Erythroblast (primary cell): ENCODE measurements around the gene PCLAF.
"Not testable (repeated sequence)": the region's sequence is repeated elsewhere in the genome, so short reads cannot be mapped to it uniquely, and the experiment has no call there.

Experiments used
- DNase-seq, 2 experiments: peaks; one replicate each; lab custom pipeline; 2025; lab: John Stamatoyannopoulos, UW
- GATA1 ChIP-seq: IDR thresholded peaks from 2 replicates; pipeline ENCODE4 v1.6.1; 2011; ENCODE audit warnings: low read depth, mild to moderate bottlenecking, control low read depth, low read length, moderate library complexity
- POLR2A ChIP-seq: IDR thresholded peaks from 2 replicates; pipeline ENCODE4 v1.6.1; 2011; ENCODE audit warnings: mild to moderate bottlenecking, low read length

The PCLAF gene

DNA sequence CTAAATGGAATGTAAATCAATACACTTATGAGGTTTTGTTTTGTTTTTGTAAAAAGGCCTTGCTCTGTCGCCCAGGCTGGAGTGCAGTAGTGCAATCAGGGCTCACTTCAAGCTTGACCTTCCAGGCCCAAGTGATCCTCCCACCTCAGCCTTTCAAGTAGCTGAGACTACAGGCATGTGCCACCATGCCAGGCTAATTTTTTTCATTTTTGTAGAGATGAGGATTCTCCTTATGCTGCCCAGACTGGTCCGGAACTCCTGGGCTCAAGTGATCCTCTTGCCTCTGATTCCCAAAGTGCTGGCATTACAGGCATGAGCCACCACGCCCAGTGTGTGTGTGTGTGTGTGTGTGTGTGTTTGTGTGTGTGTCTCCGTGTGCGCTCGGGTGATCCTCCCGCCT lies 5.0 kb upstream of the PCLAF start:
- no peak for DNase-seq
- TF ChIP-seq POLR2A, result no peak
- no peak for TF ChIP-seq GATA1

DNA sequence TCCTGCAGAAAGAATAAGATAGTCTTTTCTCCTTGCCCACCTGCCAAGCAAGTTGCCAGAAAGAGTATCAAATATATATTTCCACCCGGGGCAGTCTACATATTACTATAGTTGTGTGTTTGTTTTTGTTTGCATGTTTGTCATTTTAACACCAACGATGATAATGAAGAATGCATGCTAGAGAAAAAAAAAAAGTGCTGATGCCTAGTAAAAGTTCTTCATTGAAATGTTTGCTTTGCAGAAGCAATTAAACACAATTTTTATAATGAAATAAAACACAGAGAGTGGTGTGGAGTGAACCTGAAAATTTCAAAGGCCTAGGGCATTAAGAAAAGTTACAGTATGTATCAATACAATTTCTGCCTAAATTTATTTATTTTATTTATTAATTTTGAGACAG lies 2.5 kb upstream of the PCLAF start:
- no peak for DNase-seq
- TF ChIP-seq GATA1 (no peak), POLR2A (no peak)

DNA sequence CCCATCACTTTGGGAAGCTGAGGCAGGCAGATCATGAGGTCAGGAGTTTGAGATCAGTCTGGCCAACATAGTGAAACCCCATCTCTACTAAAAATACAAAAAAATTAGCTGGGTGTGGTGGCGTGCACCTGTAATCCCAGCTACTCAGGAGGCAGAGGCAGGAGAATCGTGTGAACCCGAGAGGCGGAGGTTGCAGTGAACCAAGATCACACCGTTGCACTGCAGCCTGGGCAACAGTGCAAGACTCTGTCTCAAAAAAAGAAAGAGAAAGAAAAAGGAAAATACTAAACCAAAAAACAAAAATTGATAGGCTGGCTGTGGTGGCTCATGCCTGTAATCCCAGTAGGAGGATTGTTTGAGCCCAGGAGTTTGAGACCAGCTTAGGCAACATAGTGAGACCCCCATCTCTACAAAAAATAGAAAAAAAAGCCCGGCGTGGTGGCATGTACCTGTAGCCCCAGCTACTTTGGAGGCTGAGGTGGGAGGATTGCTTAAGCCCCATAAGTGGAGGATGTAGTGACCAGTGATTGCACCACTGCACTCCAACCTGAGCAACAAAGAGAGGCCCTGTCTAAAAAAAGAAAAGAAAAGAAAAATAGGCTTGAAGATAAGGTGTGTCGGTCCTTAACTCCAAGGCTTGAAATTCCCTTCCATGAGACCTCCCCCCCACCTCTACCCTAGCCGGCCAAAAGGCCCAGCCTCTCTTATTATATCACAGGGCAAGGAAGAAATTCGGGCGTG lies 941 bp downstream of the PCLAF start:
- peak; percentile 50 to 63 for DNase-seq

DNA sequence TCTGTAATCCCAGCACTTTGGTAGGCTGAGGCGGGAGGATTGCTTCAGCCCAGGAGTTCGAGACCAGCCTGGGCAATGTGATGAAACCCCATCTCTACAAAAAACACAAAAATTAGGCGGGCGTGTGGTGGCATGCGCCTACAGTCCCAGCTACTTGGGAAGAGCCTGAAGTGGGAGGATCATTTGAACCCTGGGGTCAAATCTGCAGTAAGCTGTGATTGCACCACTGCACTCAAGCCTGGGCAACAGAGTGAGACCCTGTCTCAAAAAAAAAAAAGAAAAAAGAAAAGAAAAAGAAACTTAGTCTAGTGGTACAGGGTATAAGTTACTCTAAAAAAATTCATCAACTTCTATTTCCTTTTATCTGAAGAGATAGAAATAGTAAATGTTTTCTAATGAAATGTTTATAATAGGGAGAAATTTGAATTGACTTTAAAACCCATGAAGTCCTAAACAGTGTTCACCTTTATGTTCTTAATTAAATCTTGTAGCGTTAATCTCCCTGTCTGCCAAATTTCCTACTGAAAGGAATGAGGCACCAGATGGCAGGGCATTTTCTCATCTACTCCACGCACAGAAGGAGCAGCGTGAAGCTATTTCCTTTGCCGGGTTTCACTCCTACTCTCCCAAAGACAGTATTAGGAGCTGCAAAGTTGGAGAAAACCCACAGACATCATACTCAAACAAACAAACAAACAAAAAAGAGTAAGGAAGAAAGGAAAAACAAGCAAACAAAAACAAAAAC lies 1.9 kb downstream of the PCLAF start:
- TF ChIP-seq POLR2A (no peak), GATA1 (no peak)
- peak in 1 of 2 experiments; percentile 16 for DNase-seq

DNA sequence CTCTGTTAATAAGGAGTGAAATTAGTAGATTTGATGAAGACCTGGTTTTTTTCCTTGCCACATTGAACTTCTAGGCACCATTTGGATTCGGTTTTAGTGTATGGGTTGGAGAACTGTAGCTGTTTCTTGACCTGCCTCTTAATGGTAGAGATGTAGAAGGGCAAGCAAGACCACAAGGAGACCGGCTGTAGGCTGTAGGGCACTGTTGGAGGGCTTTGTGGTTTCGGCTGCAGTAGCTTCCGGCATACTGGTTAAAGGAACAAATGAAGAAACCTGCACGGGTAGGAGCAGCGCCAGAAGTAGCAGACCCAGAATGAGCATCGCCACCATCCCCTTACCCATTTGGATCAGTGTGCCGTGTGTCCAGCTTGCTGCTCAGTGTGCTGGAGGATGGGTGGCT lies 7.9 kb downstream of the PCLAF start:
- no peak for TF ChIP-seq GATA1
- no peak for TF ChIP-seq POLR2A
- no peak for DNase-seq

DNA sequence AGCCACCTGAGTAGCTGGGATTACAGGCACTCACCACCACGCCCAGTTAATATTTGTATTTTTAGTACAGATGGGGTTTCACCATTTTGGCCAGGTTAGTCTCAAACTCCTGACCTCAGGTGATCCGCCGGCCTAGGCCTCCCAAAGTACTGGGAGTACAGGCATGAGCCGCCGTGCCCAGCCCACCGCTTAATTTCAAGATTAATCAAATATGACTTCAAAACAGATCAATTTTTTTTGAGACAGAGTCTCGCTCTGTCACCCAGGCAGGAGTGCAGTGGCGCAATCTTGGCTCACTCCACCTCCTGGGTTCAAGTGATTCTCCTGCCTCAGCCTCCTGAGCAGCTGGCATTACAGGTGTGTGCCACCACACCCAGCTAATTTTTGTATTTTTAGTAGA lies 9.9 kb downstream of the PCLAF start:
- not testable (repeated sequence) for DNase-seq

DNA sequence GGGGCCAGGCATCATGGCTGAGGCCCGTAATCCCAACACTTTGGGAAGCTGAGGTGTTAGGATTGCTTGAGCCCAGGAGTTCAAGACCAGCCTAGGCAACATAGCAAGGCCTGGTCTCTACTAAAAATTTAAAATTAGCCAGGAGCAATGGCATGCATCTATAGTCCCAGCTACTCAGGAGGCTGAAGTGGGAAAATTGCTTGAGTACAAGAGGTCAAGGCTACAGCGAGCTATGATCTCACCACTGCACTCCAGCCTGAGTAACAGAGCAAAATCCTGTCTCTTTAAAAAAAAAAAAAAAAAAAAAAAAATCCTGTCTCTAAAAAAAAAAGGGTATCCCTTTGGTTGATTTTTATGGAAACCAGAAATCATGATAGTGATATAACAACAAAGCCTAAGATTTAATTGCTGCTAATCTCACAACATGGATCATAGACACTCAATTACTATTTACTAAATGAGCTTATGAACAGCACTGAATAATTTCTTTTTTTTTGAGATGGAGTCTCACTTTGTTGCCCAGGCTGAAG lies 12.1 kb downstream of the PCLAF start:
- TF ChIP-seq POLR2A, result no peak
- no peak for TF ChIP-seq GATA1
- no peak for DNase-seq

DNA sequence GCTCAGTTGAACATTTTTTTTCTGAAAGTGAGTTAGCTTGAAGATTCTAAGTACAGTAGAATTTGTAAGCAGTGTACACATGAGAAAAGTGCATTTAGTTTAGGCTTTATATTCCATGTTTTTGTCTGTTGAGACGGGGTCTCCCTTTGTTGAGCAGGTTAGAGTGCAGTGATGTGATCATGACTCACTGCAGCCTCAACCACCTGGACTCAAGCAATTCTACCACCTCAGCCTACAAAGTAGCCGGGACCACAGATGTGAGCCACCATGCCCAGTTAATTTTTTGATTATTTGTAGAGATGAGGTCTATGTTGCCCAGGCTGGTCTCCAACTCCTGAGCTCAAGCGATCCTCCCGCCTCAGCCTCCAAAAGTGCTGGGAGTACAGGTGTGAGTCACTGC lies 20.0 kb downstream of the PCLAF start:
- TF ChIP-seq POLR2A (no peak), GATA1 (no peak)
- no peak for DNase-seq

DNA sequence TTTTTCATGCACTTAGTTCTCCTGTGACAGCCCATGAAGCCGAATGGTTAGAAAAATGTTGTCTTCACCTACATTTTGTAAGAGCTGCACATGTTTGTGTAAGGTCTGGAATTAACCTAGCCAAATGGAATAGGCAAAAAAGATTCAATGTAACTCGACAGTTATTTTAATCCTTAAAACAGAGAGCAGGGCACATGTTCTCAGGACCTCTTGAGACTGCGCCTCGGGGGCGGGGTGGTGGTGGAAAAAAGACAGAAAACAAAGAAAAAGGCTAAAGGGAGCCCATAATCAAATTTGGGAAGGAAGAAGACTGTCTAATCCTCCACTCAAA lies 24.6 kb downstream of the PCLAF start:
- no peak for DNase-seq
- TF ChIP-seq GATA1, result no peak
- TF ChIP-seq POLR2A, result no peak

DNA sequence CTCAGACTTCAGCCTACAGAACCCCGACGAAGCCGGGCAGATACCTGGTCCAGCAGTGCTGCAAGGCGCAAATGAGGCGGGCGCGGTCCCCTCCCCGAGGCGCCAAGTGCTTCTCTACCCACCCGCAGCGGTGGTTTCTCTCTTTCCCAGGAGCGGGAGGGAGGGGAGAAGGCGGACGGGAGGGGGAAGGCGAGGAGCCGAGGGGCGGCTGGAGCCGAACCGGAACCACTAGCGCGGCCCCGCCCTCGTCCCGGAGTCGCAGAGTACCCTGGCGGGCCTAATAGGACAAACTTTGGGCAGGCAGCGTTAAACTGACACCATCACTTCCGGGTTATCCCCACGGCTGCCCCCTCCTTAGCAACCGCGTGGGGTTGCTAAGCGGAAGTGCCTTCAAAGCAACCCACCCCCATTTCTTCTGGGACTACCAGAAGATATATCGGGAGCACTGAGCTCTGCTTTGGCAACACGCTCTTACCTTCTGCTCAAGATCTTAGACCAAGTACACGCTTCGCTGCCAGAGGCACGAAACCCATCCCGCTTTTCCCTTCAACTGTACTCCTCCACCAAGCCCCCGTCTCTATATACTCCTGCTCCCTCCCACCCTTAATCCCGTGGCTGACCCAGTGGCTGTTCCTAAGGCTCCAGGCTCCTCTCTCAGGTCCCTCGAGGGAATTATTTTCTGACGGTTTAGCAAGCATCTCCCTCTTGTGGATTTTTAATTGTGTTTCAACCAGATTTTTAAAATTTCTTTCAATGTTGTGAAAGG lies 25.1 kb downstream of the PCLAF start, which contains the start of gene CSNK1G1:
CSNK1G1 (minus strand) TSS at position 230 of the 766 bp plus-strand sequence. CDS start 55,674 bp downstream, outside the sequence.
- peak; percentile 92 to 93 for DNase-seq
- peak; percentile 41 for TF ChIP-seq POLR2A
- no peak for TF ChIP-seq GATA1

DNA sequence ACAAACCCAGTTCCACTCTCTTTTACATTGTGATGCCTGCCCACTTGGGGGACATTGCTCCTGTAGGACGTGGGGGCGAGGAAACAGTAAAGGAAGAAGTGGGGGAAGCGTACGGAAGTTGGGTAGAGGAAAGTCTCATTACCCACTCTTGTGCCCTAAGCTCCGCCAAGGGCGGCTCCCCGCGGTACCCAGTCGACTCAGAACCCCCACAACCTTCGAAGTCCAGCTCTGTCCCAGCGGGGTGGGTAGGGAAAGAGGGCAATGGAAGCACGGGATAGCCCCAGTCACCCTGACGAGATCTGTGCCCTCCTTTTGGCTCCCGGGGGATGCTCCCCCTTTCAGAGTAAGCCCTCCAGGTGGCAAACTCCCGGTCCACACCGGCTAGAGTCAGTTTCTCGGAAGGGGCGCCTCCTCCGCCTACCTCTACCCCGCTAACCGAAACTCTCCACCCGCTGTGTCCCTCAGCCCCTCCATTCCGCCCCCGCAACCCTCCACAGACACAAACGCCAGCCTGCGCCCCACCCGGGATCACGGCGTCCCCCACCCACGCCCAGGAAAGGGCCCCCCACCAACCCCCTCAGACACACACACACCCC lies 25.8 kb downstream of the PCLAF start:
- TF ChIP-seq GATA1 (no peak), POLR2A (no peak)
- peak; percentile 41 to 53 for DNase-seq

DNA sequence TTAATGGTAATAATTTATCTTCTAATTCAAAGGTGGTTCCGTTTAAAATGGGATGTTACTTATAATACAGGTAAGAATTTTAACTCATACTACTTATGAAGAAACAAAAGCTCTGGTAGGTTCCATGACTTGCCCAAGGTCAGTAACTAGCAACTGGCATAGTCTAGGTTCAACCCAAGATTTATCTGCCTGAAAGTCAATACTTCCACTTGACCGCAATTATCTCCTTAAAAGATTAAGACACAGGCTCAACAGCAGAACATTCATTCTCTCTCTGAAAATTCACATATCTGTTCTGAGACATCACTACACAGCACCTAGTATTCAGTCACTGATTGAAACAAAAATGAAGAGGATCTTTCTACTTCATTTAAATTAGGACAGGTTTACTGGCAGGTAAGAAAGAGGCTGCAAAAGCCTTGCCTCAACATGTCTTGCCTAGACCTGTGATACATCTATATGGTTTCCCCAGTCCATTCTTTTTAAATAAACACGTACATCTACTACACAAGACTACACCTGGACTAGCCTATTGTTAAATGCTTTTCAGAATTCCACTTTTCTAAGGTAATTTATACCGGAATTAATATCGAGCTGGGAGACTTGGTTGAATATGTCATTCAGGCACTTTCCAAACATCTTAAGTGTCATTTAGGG lies 26.4 kb downstream of the PCLAF start:
- DNase-seq, result peak; percentile 29 to 37

DNA sequence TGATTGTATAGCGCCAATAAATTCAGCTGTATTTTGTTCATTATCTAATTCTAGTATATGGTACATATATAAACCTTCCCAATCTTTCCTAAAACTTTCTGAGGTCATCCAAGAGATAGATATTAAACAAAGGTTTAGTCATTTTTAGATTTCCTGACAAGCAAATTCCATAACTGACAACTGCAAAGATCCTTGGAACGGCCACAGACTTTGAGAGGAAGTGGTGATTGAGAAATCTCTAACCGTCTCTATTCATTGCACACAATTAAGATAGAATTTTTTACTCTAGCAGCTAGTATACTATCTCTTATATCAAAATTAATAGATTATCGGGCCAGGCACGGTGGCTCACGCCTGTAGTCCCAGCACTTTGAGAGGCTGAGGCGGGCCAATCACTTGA lies 30.0 kb downstream of the PCLAF start:
- no peak for TF ChIP-seq GATA1
- no peak for TF ChIP-seq POLR2A
- DNase-seq, result no peak

More for the DNA sequence above, 26.4 kb downstream of the PCLAF start:
- TF ChIP-seq POLR2A (no peak), GATA1 (no peak)

DNA sequence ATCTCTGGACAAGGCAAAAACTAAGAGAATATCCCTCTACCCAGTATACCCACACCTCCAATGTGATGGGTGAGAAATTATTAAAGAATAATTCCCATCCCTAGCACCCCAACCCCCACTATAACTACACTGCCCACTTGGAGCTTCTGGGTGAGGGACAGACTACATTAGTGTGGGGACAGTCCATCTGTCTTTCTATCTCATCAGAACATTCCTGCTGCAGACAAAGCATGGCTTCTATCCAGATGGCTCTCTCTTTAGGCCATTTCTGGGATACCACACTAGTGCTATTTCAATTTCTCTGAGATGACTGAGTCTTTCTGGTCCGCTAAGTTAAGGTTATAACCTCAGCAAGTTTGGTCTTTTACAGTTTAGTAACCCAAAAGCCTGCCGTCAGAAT lies 31.9 kb downstream of the PCLAF start:
- DNase-seq, result no peak
- TF ChIP-seq POLR2A, result no peak
